DOHH2 (cell line): ENCODE results near the gene SCFD2.
"Not testable (repeated sequence)": the region's sequence is repeated elsewhere in the genome, so short reads cannot be mapped to it uniquely, and the experiment has no call there.

Source experiments
- EZH2phosphoT487 ChIP-seq: fragments of 200-600 bp; sonication (generic); IDR thresholded peaks from 2 replicates; pipeline ENCODE4 v1.6.1; 2017; ENCODE audit warnings: borderline replicate concordance, mild to moderate bottlenecking, antibody characterized with exemption, low read length, moderate library complexity, mixed read lengths
- TF ChIP-seq, protein P1 (sequence below): fragments of 200-600 bp; sonication (generic); IDR thresholded peaks from one replicate; pipeline ENCODE4 v1.5.1; 2014; ENCODE audit warnings: antibody characterized with exemption, mild to moderate bottlenecking, low read depth, low read length; ENCODE audit not compliant: poor library complexity, severe bottlenecking

DNA sequence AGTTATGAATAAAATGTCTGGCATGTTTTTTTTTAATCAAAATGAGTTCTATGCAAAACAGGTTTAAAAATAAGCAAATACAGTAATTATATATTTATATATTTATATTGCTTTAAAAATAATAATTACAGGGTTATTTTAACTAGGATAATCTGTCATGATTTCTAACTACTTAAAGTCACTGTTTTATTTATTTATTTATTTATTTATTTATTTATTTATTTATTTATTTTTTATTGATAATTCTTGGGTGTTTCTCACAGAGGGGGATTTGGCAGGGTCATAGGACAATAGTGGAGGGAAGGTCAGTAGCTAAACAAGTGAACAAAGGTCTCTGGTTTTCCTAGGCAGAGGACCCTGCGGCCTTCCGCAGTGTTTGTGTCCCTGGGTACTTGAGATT, 129.2 kb downstream of the SCFD2 start:
- TF ChIP-seq, protein P1, sequence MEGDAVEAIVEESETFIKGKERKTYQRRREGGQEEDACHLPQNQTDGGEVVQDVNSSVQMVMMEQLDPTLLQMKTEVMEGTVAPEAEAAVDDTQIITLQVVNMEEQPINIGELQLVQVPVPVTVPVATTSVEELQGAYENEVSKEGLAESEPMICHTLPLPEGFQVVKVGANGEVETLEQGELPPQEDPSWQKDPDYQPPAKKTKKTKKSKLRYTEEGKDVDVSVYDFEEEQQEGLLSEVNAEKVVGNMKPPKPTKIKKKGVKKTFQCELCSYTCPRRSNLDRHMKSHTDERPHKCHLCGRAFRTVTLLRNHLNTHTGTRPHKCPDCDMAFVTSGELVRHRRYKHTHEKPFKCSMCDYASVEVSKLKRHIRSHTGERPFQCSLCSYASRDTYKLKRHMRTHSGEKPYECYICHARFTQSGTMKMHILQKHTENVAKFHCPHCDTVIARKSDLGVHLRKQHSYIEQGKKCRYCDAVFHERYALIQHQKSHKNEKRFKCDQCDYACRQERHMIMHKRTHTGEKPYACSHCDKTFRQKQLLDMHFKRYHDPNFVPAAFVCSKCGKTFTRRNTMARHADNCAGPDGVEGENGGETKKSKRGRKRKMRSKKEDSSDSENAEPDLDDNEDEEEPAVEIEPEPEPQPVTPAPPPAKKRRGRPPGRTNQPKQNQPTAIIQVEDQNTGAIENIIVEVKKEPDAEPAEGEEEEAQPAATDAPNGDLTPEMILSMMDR = not testable (repeated sequence)
- TF ChIP-seq EZH2phosphoT487 = not testable (repeated sequence)
